ENCODE data around the gene HSPH1. TPM values are rescaled to one million over a fixed set of nuclear protein-coding genes. Genes with fewer than 3 reads are reported as not detected.

HSPH1 gene
- total and polyA plus RNA-seq, 2 of the 8 experiments (the other 6 are each of a cell fraction or from before 2014, with no cell fraction given), result 14.2 to 145 TPM

DNA sequence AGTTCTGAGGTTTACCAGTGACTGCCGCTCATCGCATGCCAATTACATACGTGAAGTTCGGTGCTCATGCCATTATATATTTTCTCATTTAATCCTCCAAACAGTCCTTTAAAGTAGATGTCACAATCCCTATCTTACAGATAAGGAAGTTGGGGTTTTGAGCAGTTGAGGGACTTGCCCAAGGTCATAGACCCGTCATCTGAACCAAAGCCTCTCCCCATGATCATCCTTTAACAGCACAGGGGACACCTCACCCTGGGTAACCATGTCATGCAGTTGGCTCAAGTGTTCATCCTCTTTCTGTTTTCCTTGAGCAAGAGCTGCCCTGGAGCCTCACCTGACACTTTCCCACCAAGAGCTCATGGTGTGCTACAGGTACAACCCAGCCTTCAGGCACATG is 69.1 kb downstream of the HSPH1 start:
- Histone ChIP-seq H2BK15ac (ENCODE audit: low read length) (no peak overlapping the region), H2BK12ac (ENCODE audit: low read depth, low read length) (no peak overlapping the region), H2AFZ (ENCODE audit: low read length) (no peak overlapping the region), H3K79me2 (ENCODE audit: control insufficient read depth in 1 of 2, insufficient read depth in 2 of 2, low read length in 2 of 2) (no peaks in the 10 kb centered on the region), H2AK5ac (ENCODE audit: low read depth, low read length) (no peak overlapping the region), H2BK20ac (ENCODE audit: low read length) (no peak overlapping the region), H3K27me3 (replicated peaks in 1 of 4; ENCODE audit: control insufficient read depth in 3 of 4, extremely low read depth in 1 of 4, insufficient read depth in 3 of 4, low read length in 3 of 4) (no peaks in the 10 kb centered on the region), H2BK5ac (ENCODE audit: low read depth, low read length) (no peak overlapping the region), H3K56ac (replicated peaks; ENCODE audit: insufficient read length, low read depth, low read length) (no peak overlapping the region), H3K4me1 (replicated peaks in 1 of 4; ENCODE audit: control insufficient read depth in 3 of 4, insufficient read depth in 4 of 4, low read length in 3 of 4) (peaks cover 0 to 6% (median 5%) of the 10 kb centered on the region in 4 experiments; a peak in 5 of 7 replicates), H3K9me3 (ENCODE audit: insufficient read depth in 2 of 2, low read depth in 1 of 2, low read length in 1 of 2) (no peaks in the 10 kb centered on the region), H4K5ac (ENCODE audit: insufficient read length, low read depth, low read length) (no peak overlapping the region), H2BK120ac (replicated peaks; ENCODE audit: low read depth, low read length) (no peak overlapping the region), H3K36me3 (ENCODE audit: control insufficient read depth in 2 of 4, insufficient read depth in 4 of 4, low read length in 3 of 4) (no peaks in the 10 kb centered on the region), H3K14ac (ENCODE audit: insufficient read length) (no peak overlapping the region), H3K18ac (ENCODE audit: extremely low read depth, low read length) (no peak overlapping the region), H4K91ac (replicated peaks; ENCODE audit: insufficient read length, low read length) (no peak overlapping the region), H4K20me1 (replicated peaks in 1 of 2; ENCODE audit: control insufficient read depth in 1 of 2, insufficient read depth in 2 of 2, low read length in 2 of 2) (no peaks in the 10 kb centered on the region), H3K4me2 (ENCODE audit: insufficient read depth in 1 of 2, low read depth in 2 of 2, low read length in 2 of 2) (no peak overlapping the region), H3K9ac (replicated peaks in 1 of 4; ENCODE audit: extremely low read depth in 1 of 4, low read depth in 3 of 4, low read length in 3 of 4) (no peak overlapping the region), H3K23ac (ENCODE audit: insufficient read length) (no peak overlapping the region), H3K27ac (ENCODE audit: low read depth, low read length) (no peak overlapping the region), H3K4ac (replicated peaks; ENCODE audit: insufficient read length, low read depth, low read length) (no peak overlapping the region), H3K4me3 (ENCODE audit: extremely low read depth in 1 of 4, insufficient read depth in 2 of 4, low read depth in 3 of 4, low read length in 4 of 4) (no peak overlapping the region), H3K79me1 (ENCODE audit: low read depth, low read length) (no peaks in the 10 kb centered on the region), H4K8ac (ENCODE audit: extremely low read depth, insufficient read depth, low read length) (no peak overlapping the region), H3K23me2 (ENCODE audit: low read depth, low read length) (no peaks in the 10 kb centered on the region)
- ChIA-PET CTCF (ENCODE audit: partially characterized antibody) (interaction anchor here (0.6 kb wide), 1 partner anchor 28 kb away, joined by 3 read pairs; no protein-coding TSS in a partner anchor), POLR2A (ENCODE audit: partially characterized antibody) (no interaction called here)
- FAIRE-seq (no peak), DNase-seq (ENCODE audit: low read depth in 1 of 2, low spot score in 2 of 2) (no peak)
- 94% methylated on average over 5 of the region's 5 CpGs; no CpG with 5 or more reads in 1 of the 2 experiments for WGBS, 2 experiments (ENCODE audit: extremely low coverage in 1 of 2, insufficient coverage in 1 of 2, insufficient read length in 1 of 2, insufficient replicate concordance in 2 of 2, low coverage in 1 of 2, low lambda C conversion rate in 2 of 2, missing lambda C conversion rate in 1 of 2)
- TF ChIP-seq GABPA (IDR thresholded peaks at IDR 0.05; ENCODE audit: borderline replicate concordance, insufficient read depth, low read length) (no peak), BCL11A (IDR thresholded peaks at IDR 0.05; ENCODE audit: low read depth in 2 of 2, low read length in 2 of 2) (no peak), SIX5 (IDR thresholded peaks at IDR 0.05; ENCODE audit: low read depth, low read length) (no peak), TEAD4 (IDR thresholded peaks at IDR 0.05; ENCODE audit: low read depth, low read length) (no peak), BACH1 (IDR thresholded peaks at IDR 0.05; ENCODE audit: low read length) (no peak), GTF2F1 (IDR thresholded peaks at IDR 0.05; ENCODE audit: borderline replicate concordance, low read depth, low read length) (no peak), TBP (IDR thresholded peaks at IDR 0.05; ENCODE audit: low read depth, low read length) (no peak), NRF1 (IDR thresholded peaks at IDR 0.05; ENCODE audit: low read depth, low read length) (no peak), USF2 (IDR thresholded peaks at IDR 0.05; ENCODE audit: low read length) (no peak), JUND (IDR thresholded peaks at IDR 0.05; ENCODE audit: low read length) (no peak), KDM1A (IDR thresholded peaks at IDR 0.05; ENCODE audit: borderline replicate concordance, low read length) (no peak)
- TF ChIP-seq, protein P1, sequence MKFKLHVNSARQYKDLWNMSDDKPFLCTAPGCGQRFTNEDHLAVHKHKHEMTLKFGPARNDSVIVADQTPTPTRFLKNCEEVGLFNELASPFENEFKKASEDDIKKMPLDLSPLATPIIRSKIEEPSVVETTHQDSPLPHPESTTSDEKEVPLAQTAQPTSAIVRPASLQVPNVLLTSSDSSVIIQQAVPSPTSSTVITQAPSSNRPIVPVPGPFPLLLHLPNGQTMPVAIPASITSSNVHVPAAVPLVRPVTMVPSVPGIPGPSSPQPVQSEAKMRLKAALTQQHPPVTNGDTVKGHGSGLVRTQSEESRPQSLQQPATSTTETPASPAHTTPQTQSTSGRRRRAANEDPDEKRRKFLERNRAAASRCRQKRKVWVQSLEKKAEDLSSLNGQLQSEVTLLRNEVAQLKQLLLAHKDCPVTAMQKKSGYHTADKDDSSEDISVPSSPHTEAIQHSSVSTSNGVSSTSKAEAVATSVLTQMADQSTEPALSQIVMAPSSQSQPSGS (IDR thresholded peaks at IDR 0.05; ENCODE audit: low read length), result no peak

Data from H1 (cell line).